AG04450 (cell line): ENCODE measurements around the gene ZFP91. TPM values are rescaled to one million over a fixed set of nuclear protein-coding genes. Genes with fewer than 3 reads are reported as not detected.

ENCODE experiments used
- CTCF ChIA-PET: fragments of 300-600, 350-600 bp; formaldehyde crosslinking; extraction: SDS; loops from one replicate; lab custom pipeline; 2022; ENCODE audit warnings: antibody characterized with exemption, inconsistent platforms; lab: Charles Lee
- POLR2A ChIA-PET: fragments of 350-600 bp; formaldehyde crosslinking; extraction: SDS; loops from one replicate; lab custom pipeline; 2021; ENCODE audit warnings: antibody characterized with exemption, inconsistent platforms; lab: Yijun Ruan, JAX
- DNase-seq: peaks from one replicate; pipeline ENCODE4 v3.0.0-alpha.2; 2011; ENCODE audit warnings: low read depth, low spot score
- H3K27ac ChIP-seq: one replicate; pipeline ENCODE4 v1.5.1; 2012; ENCODE audit warnings: low read depth, low read length, control low read depth
- H3K27me3 ChIP-seq: one replicate; pipeline ENCODE4 v1.6.0; 2012; ENCODE audit warnings: low read length; ENCODE audit not compliant: control insufficient read depth, insufficient read depth
- H3K4me3 ChIP-seq: 2 replicates; pipeline ENCODE4 v1.5.1; 2011; ENCODE audit warnings: mild to moderate bottlenecking, low read depth, low read length, control low read depth
- H3K9me3 ChIP-seq: 2 replicates; pipeline ENCODE4 v1.5.1; 2012; ENCODE audit warnings: low read length; ENCODE audit not compliant: control insufficient read depth, insufficient read depth
- CTCF ChIP-seq: IDR thresholded peaks from 2 replicates; pipeline ENCODE4 v1.5.1; 2011; ENCODE audit warnings: low read depth, low read length, control low read depth, inconsistent platforms
- polyA plus RNA-seq: library from polyadenylated mRNA; depleted of rRNA; stranded (reverse); fragments of >200 nt; gene quantifications from 2 replicates; pipeline ENCODE4 v1.2.3, GENCODE V29; 2011

The ZFP91 gene
- polyA plus RNA-seq, 1 experiment = 47.9 TPM

- POLR2A ChIA-PET = no interaction called here
- H3K27ac ChIP-seq = no peak overlapping the region
- H3K27me3 ChIP-seq = no peaks in the 10 kb centered on the region
- no peak for TF ChIP-seq CTCF
- peak overlapping the region; percentile 85 for H3K4me3 ChIP-seq
- no peaks in the 10 kb centered on the region for H3K9me3 ChIP-seq
- CTCF ChIA-PET = interaction anchor here (0.7 to 5.5 kb wide), 5 partner anchors 10 to 49 kb away, joined by 3 to 60 read pairs (median 4); no protein-coding TSS in a partner anchor
- DNase-seq = no peak
Observed at GRCh38 chr11:58580311-58580710, 1.4 kb downstream of the ZFP91 start.

DNA sequence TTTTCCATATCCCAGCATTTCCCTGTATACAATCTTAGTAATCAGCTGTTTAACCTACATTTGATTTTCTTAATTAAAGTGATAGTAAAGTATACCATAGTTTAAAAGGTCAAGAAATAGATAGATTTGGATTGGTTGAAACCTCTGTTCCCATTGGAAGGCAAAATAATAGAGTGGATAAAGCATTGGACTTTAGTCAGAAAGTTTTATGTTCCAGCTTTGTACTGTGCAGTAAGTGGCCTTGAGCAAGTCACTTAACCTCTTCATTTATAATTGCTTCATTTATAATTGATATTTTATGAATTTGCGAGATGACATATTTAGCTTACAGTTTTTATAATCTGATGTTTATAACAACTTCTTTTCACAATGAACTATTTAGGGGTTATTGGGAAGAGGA lies 3.6 kb downstream of the ZFP91 start:
- no peak for DNase-seq

DNA sequence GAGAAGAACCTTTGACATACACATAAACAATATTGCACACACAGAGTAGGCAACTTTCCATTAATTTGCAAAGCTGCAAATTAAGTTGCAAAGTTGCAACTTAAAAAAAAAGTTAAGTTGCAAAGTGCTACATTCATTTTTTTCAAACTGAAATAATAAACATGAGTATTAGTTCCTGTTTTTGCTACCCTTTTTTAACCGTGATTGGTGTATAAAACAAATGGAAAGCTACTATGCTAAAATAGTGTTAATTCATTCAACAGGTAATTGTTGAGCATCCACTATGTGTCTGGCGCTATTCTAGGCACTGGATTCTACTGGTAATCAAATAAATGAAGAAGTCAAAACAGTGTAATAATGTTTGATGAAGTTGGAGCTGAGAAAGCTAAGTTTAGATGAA lies 8.1 kb downstream of the ZFP91 start:
- no peaks in the 10 kb centered on the region for H3K27me3 ChIP-seq
- CTCF ChIA-PET = interaction anchor here (4.7 kb wide), 1 partner anchor 42 kb away, joined by 19 read pairs; no protein-coding TSS in a partner anchor
- DNase-seq = no peak
- H3K27ac ChIP-seq = no peak overlapping the region
- TF ChIP-seq CTCF = no peak
- H3K9me3 ChIP-seq = no peaks in the 10 kb centered on the region
- H3K4me3 ChIP-seq = no peak overlapping the region
- POLR2A ChIA-PET = no interaction called here

More for the DNA sequence above, 3.6 kb downstream of the ZFP91 start:
- no peaks in the 10 kb centered on the region for H3K27me3 ChIP-seq
- CTCF ChIA-PET = interaction anchor here (1.2 to 1.5 kb wide), 3 partner anchors 14 to 94 kb away, joined by 4 to 9 read pairs (median 6); no protein-coding TSS in a partner anchor
- H3K27ac ChIP-seq = no peak overlapping the region
- no peak for TF ChIP-seq CTCF
- H3K9me3 ChIP-seq = no peaks in the 10 kb centered on the region
- H3K4me3 ChIP-seq = no peak overlapping the region
- POLR2A ChIA-PET = interaction anchor here (0.5 to 1.2 kb wide), 2 partner anchors 45 to 321 kb away, joined by 3 to 7 read pairs; no protein-coding TSS in a partner anchor

- no peak for TF ChIP-seq CTCF
- Histone ChIP-seq H3K27me3 (no peaks in the 10 kb centered on the region), H3K9me3 (no peaks in the 10 kb centered on the region), H3K27ac (no peak overlapping the region), H3K4me3 (no peak overlapping the region)
- ChIA-PET CTCF (interaction anchor here (1.6 kb wide), 1 partner anchor 38 kb away, joined by 6 read pairs; no protein-coding TSS in a partner anchor), POLR2A (no interaction called here)
- no peak for DNase-seq
Observed at GRCh38 chr11:58591659-58592058, 12.8 kb downstream of the ZFP91 start.

DNA sequence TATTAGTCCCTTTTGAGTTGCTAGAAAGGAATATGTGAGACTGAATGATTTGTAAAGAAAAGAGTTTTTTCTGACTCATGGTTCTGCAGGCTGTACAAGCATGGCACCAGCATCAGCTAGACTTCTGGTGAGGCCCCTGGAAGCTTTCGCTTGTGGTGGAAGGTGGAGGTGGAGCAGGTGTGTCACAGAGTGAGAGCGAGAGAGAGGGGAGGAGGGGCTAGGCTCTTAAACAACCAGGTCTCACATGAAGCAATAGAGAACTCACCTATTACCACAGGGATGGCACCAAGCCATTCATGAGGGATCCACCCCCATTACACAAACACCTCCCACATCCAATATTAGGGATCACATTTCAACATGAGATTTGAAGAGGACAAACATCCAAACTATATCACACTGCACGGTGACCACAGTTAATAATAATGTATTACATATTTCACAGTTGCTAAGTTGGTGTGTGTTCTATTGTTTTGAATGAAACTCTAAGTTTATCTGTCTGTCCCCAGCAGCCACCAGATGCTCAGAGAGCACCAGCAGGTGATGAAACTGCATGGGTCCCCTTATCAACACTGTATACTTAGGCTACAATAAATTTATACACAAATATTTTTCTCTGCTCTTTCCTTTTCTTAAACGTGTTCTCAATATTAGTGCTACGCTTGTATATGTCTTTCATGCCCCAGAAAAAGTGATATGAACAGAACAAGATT lies 14.1 kb downstream of the ZFP91 start:
- POLR2A ChIA-PET = interaction anchor here (0.6 kb wide), 1 partner anchor 988 kb away, joined by 4 read pairs; no protein-coding TSS in a partner anchor
- no peak for TF ChIP-seq CTCF
- no peak for DNase-seq
- Histone ChIP-seq H3K27me3 (no peaks in the 10 kb centered on the region), H3K9me3 (no peaks in the 10 kb centered on the region), H3K4me3 (no peak overlapping the region), H3K27ac (no peak overlapping the region)
- CTCF ChIA-PET = interaction anchor here (1.6 kb wide), 1 partner anchor 36 kb away, joined by 6 read pairs; no protein-coding TSS in a partner anchor
